ENCODE results near the gene ADPRH. TPM values are rescaled to one million over a fixed set of nuclear protein-coding genes. Genes with fewer than 3 reads are reported as not detected.

Gene ADPRH
- total RNA-seq, 1 experiment from 2014 or later: 1.5 TPM

GRCh38 chr3:119538772-119539171 lies 40.5 kb upstream of the ADPRH start:
- no peaks in the 10 kb centered on the region for H3K27me3 ChIP-seq (ENCODE audit: insufficient read depth, low read length)
- H3K79me2 ChIP-seq (ENCODE audit: insufficient read depth, low read length): no peaks in the 10 kb centered on the region
- no TSS peak for BruUV-seq (replicated peaks)
- ChIA-PET POLR2A (no interaction called here), CTCF (no interaction called here), RAD21 (ENCODE audit: low non-redundant PET in 1 of 2, low total read pairs in 2 of 2, uncharacterized antibody in 2 of 2, unreplicated experiment in 2 of 2) (no interaction called here)
- no peaks in the 10 kb centered on the region for H4K20me1 ChIP-seq (ENCODE audit: insufficient read depth)
- H3K4me3 ChIP-seq (replicated peaks in 1 of 2; ENCODE audit: low read depth in 1 of 2, low read length in 2 of 2): no peak overlapping the region
- H3K9me3 ChIP-seq (ENCODE audit: control insufficient read depth in 1 of 2, insufficient read depth in 1 of 2, low read depth in 1 of 2, low read length in 2 of 2): no peaks in the 10 kb centered on the region
- DNase-seq (ENCODE audit: low read depth, low spot score) (no peak), ATAC-seq (no peak)
- no peaks in the 10 kb centered on the region for H3K4me1 ChIP-seq (ENCODE audit: control insufficient read depth in 1 of 2, insufficient read depth in 2 of 2, low read length in 2 of 2)
- intact Hi-C loops (cut with micrococcal nuclease): no loop called here
- no peaks in the 10 kb centered on the region for H3K9me2 ChIP-seq (ENCODE audit: insufficient read depth)
- H2AFZ ChIP-seq (ENCODE audit: low read depth, low read length, poor library complexity, severe bottlenecking): no peak overlapping the region
- no peak overlapping the region for H3K4me2 ChIP-seq (ENCODE audit: low read length)
- no peak overlapping the region for H3K9ac ChIP-seq (ENCODE audit: low read length)
- no peak overlapping the region for H3K27ac ChIP-seq (ENCODE audit: low read depth, low read length)
- no peaks in the 10 kb centered on the region for H3K36me3 ChIP-seq (ENCODE audit: control insufficient read depth in 1 of 2, insufficient read depth in 2 of 2, low read length in 2 of 2)
- no peak for TF ChIP-seq POLR2A (IDR thresholded peaks at IDR 0.05; ENCODE audit: borderline replicate concordance, extremely low read depth, insufficient read depth, insufficient read length)
- no peak for TF ChIP-seq TCF7L2 (IDR thresholded peaks at IDR 0.05; ENCODE audit: borderline replicate concordance, extremely low read depth, insufficient read depth, insufficient read length)
- no peak for TF ChIP-seq JUND (IDR thresholded peaks at IDR 0.05)
- no peak for TF ChIP-seq EGR1 (IDR thresholded peaks at IDR 0.05; ENCODE audit: low read depth)
- TF ChIP-seq ELF1 (IDR thresholded peaks at IDR 0.05; ENCODE audit: borderline replicate concordance, low read depth): no peak
- TF ChIP-seq SRF (IDR thresholded peaks at IDR 0.05; ENCODE audit: low read depth): no peak
- TF ChIP-seq EZH2 (IDR thresholded peaks at IDR 0.05): no peak
- no peak for TF ChIP-seq CBX3 (IDR thresholded peaks at IDR 0.05; ENCODE audit: low read depth)
- no peak for TF ChIP-seq YY1 (IDR thresholded peaks at IDR 0.05; ENCODE audit: extremely low read depth, insufficient replicate concordance, low read depth, low read length)
- TF ChIP-seq ATF3 (IDR thresholded peaks at IDR 0.05): no peak
- TF ChIP-seq EZH2phosphoT487 (IDR thresholded peaks at IDR 0.05; ENCODE audit: borderline replicate concordance): no peak
- no peak for TF ChIP-seq SP1 (IDR thresholded peaks at IDR 0.05; ENCODE audit: low read depth)
- no peak for TF ChIP-seq ZNF274 (IDR thresholded peaks at IDR 0.05; ENCODE audit: low read depth, low read length)
- TF ChIP-seq REST (IDR thresholded peaks at IDR 0.05; ENCODE audit: low read depth): no peak
- no peak for TF ChIP-seq CEBPB (IDR thresholded peaks at IDR 0.05; ENCODE audit: low read depth)
- no peak for TF ChIP-seq FOSL1 (IDR thresholded peaks at IDR 0.05; ENCODE audit: low read depth)

Measured in HCT116 (cell line).